HUES6 (cell line): ENCODE measurements around the gene BCAS1.
"Not testable (repeated sequence)": the region's sequence is repeated elsewhere in the genome, so short reads cannot be mapped to it uniquely, and the experiment has no call there.

ENCODE experiments used
- H3K27ac ChIP-seq: 2 replicates; pipeline ENCODE4 v1.7.0; 2013; ENCODE audit warnings: low read depth, mild to moderate bottlenecking, low read length, inconsistent platforms
- H3K27me3 ChIP-seq: 2 replicates; pipeline ENCODE4 v1.6.1; 2013; ENCODE audit warnings: low read length; ENCODE audit not compliant: control insufficient read depth, insufficient read depth
- H3K36me3 ChIP-seq: 2 replicates; pipeline ENCODE4 v1.6.1; 2013; ENCODE audit warnings: low read length; ENCODE audit not compliant: control insufficient read depth, insufficient read depth
- H3K4me1 ChIP-seq: 2 replicates; pipeline ENCODE4 v1.6.1; 2013; ENCODE audit warnings: low read length; ENCODE audit not compliant: control insufficient read depth, insufficient read depth
- H3K4me3 ChIP-seq: 2 replicates; pipeline ENCODE4 v1.5.1; 2013; ENCODE audit warnings: low read depth, low read length
- H3K9ac ChIP-seq: one replicate; pipeline ENCODE4 v1.6.1; 2013; ENCODE audit warnings: mild to moderate bottlenecking, low read length
- H3K9me3 ChIP-seq: 2 replicates; pipeline ENCODE4 v1.6.1; 2013; ENCODE audit warnings: low read depth, low read length; ENCODE audit not compliant: control insufficient read depth, insufficient read depth

BCAS1 gene

GRCh38 chr20:53932655-53933192 lies 137.7 kb downstream of the BCAS1 start:
- H3K27ac ChIP-seq, H3K36me3 ChIP-seq, H3K9ac ChIP-seq, H3K27me3 ChIP-seq, H3K9me3 ChIP-seq, H3K4me3 ChIP-seq: not testable (repeated sequence)
- H3K4me1 ChIP-seq: peaks cover 15% of the 10 kb centered on the region

GRCh38 chr20:53931597-53931996 lies 138.8 kb downstream of the BCAS1 start:
- no peaks in the 10 kb centered on the region for H3K27me3 ChIP-seq
- no peak overlapping the region for H3K4me3 ChIP-seq
- no peaks in the 10 kb centered on the region for H3K36me3 ChIP-seq
- H3K27ac ChIP-seq: no peak overlapping the region
- no peak overlapping the region for H3K9ac ChIP-seq
- peaks cover 13% of the 10 kb centered on the region for H3K4me1 ChIP-seq
- H3K9me3 ChIP-seq: no peaks in the 10 kb centered on the region

GRCh38 chr20:53930651-53931504 lies 139.5 kb downstream of the BCAS1 start:
- peaks cover 17% of the 10 kb centered on the region for H3K4me1 ChIP-seq
- H3K27me3 ChIP-seq: no peaks in the 10 kb centered on the region
- H3K36me3 ChIP-seq: no peaks in the 10 kb centered on the region
- H3K9ac ChIP-seq: no peak overlapping the region
- H3K9me3 ChIP-seq: no peaks in the 10 kb centered on the region
- no peak overlapping the region for H3K4me3 ChIP-seq
- no peak overlapping the region for H3K27ac ChIP-seq

DNA sequence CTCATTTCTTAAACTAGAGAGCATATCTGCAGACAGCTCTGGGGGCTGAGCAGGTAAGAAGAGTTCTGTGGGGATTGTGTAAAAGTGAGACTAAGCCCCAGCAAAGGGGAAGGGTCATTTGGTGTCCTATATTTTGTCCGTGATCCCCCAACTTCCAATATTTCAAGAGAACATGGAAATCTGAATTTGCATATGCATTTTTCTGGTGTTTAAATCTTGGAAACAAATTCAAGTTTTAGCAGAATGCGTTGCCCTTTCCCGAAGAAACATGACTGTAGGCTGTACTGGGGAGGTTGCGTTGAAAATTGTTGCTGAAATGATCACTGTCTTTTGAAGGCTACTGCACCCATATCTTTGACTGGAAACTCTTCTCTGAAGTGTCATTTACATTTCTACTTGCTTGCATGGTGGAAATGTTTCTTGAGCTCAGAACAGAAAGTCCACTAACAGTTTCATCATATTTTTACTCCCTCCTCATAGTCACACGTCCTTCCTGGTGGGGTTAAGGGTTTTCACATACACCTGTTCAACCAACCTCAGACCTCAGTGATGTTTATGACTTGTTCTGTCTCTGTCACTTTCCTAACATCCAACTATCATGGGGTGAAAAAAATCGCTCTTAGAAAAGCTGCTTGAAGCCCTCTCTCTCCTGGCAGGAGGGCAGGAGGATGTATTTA lies 140.3 kb downstream of the BCAS1 start:
- Histone ChIP-seq H3K27me3 (no peaks in the 10 kb centered on the region), H3K4me1 (peaks cover 14% of the 10 kb centered on the region), H3K9ac (no peak overlapping the region), H3K9me3 (no peaks in the 10 kb centered on the region), H3K27ac (no peak overlapping the region), H3K36me3 (no peaks in the 10 kb centered on the region), H3K4me3 (no peak overlapping the region)

GRCh38 chr20:53929399-53929798 lies 141.0 kb downstream of the BCAS1 start:
- Histone ChIP-seq H3K4me3 (no peak overlapping the region), H3K9me3 (no peaks in the 10 kb centered on the region), H3K27ac (no peak overlapping the region), H3K9ac (no peak overlapping the region), H3K4me1 (peaks cover 7% of the 10 kb centered on the region), H3K36me3 (no peaks in the 10 kb centered on the region), H3K27me3 (no peaks in the 10 kb centered on the region)

- no peak overlapping the region for H3K4me3 ChIP-seq
- H3K9ac ChIP-seq: no peak overlapping the region
- no peaks in the 10 kb centered on the region for H3K36me3 ChIP-seq
- H3K27me3 ChIP-seq: no peaks in the 10 kb centered on the region
- H3K4me1 ChIP-seq: peaks cover 5% of the 10 kb centered on the region; the same call in 1 of the 2 replicates
- H3K27ac ChIP-seq: no peak overlapping the region
- 0 out of 2 replicates have a peak, but pooled peaks cover under 1% of the 10 kb centered on the region for H3K9me3 ChIP-seq
These were observed 142.4 kb downstream of the BCAS1 start for GRCh38 chr20:53927990-53928389.

- Histone ChIP-seq H3K4me1 (peaks cover 5% of the 10 kb centered on the region; the same call in 1 of the 2 replicates), H3K36me3 (no peaks in the 10 kb centered on the region), H3K9ac (no peak overlapping the region), H3K27ac (no peak overlapping the region), H3K9me3 (0 out of 2 replicates have a peak, but pooled peaks cover 3% of the 10 kb centered on the region), H3K4me3 (no peak overlapping the region), H3K27me3 (no peaks in the 10 kb centered on the region)
These were observed 143.9 kb downstream of the BCAS1 start for GRCh38 chr20:53926428-53927028.

DNA sequence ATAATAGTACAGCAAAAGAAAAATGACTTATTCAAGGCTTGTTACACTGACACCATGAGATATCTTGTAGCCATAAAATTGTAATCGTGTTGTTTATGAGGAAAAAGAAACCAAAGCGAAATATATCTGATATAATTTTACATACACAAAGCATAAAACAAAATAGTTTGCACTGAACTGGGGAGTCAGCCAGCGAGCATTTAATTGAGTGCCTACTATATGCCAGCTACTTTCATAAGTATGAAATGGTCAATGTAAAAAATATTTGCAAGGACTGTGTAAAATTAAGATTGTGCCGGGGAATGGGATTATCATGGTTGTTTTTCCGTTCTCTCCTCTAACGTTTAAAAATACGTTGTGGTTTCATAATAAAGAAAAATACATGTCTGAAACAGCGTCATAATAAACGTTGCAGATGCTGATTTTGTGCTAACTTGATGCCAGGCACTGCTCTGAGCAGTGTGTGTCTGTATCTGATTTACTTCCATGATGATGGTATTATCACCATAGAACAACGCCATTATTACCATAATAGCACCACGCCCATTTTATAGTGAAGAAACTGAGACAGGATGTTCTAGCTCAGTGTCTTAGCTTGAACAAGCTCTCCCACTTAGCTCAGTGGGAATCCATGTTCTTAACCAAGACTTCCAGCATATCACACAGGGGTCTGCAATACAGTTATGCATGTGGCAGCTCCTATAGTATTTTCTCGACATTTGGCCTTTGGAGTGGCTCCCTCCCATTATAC lies 144.6 kb downstream of the BCAS1 start:
- H3K36me3 ChIP-seq: no peaks in the 10 kb centered on the region
- peaks cover 8% of the 10 kb centered on the region; the same call in 1 of the 2 replicates for H3K4me1 ChIP-seq
- no peak overlapping the region for H3K27ac ChIP-seq
- no peak overlapping the region for H3K9ac ChIP-seq
- H3K9me3 ChIP-seq: 0 out of 2 replicates have a peak, but pooled peaks cover 3% of the 10 kb centered on the region
- H3K4me3 ChIP-seq: no peak overlapping the region
- no peaks in the 10 kb centered on the region for H3K27me3 ChIP-seq

GRCh38 chr20:53923566-53924369 lies 146.6 kb downstream of the BCAS1 start:
- no peak overlapping the region for H3K4me3 ChIP-seq
- H3K9me3 ChIP-seq: 0 out of 2 replicates have a peak, but pooled peaks cover 3% of the 10 kb centered on the region
- no peaks in the 10 kb centered on the region for H3K27me3 ChIP-seq
- H3K9ac ChIP-seq: no peak overlapping the region
- no peaks in the 10 kb centered on the region for H3K36me3 ChIP-seq
- H3K27ac ChIP-seq: no peak overlapping the region
- peaks cover 18% of the 10 kb centered on the region for H3K4me1 ChIP-seq

DNA sequence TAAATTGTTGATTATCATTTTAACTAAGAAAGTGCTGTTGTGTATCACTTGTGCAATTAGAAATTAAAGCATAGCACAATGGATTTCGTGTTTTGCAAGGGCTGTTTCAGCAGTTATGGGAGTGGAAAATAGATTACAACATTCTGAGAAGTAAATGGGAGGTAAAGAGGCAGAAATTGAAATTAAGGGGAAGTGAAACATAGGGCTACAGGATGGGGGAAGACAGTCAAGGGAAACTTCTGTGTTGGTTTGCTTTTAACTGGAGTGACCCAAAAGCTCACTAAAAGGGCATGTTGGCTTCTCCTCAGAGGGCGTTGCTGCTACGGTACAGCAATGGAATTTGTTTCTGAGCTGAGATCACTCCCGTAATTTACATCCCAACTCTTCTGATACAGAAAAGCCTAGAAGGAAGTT lies 147.5 kb downstream of the BCAS1 start:
- H3K4me1 ChIP-seq: peaks cover 25% of the 10 kb centered on the region
- H3K27ac ChIP-seq: no peak overlapping the region
- 0 out of 2 replicates have a peak, but pooled peaks cover 3% of the 10 kb centered on the region for H3K9me3 ChIP-seq
- no peak overlapping the region for H3K4me3 ChIP-seq
- H3K9ac ChIP-seq: no peak overlapping the region
- H3K27me3 ChIP-seq: no peaks in the 10 kb centered on the region
- H3K36me3 ChIP-seq: no peaks in the 10 kb centered on the region
